NCI-H1436 (cell line): ENCODE results near the gene SYNE4.
A peak's percentile ranks its signal among the peaks of the same experiment; 100 is the strongest.

ENCODE experiments used
- DNase-seq: peaks from one replicate; lab custom pipeline; 2025; lab: John Stamatoyannopoulos, UW

SYNE4 gene

DNA sequence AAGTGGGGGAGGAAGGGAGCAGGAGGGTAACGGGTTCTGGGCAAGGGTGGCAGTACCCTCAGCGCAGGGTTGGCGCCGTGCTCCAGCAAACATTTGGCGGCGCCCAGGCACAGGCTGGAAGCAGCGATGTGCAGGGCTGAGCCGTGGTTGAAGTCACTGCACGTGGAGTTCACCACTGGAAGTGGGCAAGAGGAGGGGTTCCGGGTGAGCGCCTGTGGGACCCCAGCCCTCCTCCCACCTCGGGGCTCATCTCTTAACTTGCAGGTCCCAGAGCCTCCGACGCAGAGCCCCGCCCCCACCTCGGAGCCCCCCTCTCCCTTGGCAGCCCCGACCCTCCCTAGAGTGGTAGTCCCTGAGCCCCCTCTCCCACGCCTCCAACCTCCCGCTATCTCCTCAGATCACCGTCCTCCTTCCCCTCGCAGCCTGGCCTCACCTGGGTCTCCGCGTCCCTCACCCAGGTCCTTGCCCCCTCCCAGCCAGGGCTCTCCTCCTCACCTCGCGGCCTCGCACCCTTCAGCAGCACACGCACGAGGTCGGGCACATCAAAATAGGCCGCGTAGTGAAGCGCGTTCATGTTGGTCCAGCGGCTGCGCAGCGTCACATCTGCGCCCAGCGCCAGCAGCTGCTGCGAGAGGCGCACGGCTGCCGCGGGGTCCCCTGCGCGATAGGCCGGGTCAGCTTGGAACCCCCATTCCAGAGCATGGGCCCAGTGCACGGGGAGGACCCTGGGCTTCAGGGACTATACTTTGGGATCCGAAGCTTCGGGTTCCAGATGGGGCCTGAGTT is 17.7 kb upstream of the SYNE4 start:
- DNase-seq = no peak

DNA sequence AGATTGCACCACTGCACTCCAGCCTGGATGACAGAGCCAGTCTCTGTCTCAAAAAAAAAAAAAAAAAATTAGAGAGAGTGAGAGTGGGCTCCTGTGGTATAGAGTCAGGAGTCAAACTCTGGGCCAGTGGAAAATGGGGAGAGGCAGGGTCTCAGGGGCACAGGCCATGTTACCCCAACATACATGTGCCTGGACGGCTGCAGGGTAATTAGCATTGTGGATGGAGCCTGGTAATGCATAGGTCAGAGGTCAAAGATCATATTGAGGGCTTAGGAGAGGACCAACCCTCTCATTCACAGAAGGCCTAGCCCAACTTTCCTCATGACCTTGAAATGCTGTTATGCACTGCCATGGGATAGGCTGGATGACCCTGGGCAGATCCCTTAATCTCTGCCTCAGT is 16.9 kb upstream of the SYNE4 start:
- no peak for DNase-seq

GRCh38 chr19:36023432-36023831 is 14.8 kb upstream of the SYNE4 start:
- no peak for DNase-seq

DNA sequence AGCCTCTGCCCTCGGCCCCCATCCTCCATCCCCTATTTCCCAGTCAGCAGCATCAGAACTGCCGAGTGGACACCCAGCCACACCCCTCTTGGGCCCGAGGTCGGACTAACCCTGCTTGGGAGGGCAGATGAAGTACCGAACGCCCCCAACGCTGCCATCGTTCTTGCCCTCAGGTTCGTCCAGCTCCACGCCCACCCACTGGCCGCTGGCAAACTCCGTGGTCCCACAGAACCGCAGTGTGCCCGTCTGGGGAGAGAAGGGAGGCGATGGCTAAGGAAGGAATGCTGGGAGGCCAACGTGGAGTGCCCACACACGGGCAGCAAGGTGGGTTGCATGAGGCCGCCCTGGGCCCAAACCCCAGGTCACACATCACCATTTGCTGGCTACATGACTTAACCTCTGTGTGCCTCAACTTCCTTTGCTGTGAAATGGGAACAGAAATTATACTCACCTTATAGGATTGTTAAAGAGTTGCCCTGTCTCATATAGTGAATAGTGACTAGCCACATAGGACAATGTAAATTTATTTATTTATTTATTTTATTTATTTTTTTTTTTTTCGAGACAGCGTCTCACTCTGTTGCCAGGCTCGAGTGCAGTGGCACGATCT is 10.6 kb upstream of the SYNE4 start:
- no peak for DNase-seq

- peak; percentile 99 for DNase-seq
These were observed 5.7 kb upstream of the SYNE4 start, which contains the start of gene ALKBH6 for GRCh38 chr19:36014012-36014924. Gene ALKBH6, minus strand, starts transcription at chr19:36014213. Its CDS starts 816 bp downstream, at chr19:36013397.

DNA sequence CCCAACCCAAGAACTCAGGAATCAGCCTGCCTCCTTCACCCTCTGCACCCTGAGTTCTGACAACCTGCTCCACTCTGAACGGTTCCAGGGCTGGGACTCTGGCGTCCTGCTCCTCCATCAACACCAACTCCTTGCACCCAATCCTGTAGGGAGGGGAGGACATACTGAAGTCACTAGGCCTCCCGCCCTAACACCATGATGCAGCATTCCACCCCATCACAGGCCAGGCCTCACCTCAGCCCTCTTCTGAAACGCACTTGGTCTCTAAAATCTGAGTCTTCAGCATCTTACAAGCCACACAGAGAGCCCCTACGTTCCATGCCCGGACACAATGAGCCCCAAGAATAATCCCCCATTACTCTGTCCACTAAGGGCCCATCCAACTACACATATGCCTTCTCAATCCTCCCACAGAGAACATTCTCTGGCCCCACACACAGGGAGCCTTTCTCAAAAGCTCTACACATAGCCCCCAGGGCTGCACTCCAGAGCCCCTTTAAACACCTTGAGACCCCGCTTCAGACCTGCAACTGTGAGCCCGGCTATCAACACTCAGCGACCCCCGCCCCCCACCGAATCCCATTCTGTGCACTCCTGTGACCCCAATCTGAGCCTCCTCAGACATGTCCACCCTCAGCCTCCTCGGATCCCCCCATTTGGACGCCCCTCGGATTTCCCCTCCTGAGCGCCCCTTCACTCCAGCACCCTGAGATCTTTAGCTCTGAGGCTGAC is 4.8 kb upstream of the SYNE4 start:
- no peak for DNase-seq

DNA sequence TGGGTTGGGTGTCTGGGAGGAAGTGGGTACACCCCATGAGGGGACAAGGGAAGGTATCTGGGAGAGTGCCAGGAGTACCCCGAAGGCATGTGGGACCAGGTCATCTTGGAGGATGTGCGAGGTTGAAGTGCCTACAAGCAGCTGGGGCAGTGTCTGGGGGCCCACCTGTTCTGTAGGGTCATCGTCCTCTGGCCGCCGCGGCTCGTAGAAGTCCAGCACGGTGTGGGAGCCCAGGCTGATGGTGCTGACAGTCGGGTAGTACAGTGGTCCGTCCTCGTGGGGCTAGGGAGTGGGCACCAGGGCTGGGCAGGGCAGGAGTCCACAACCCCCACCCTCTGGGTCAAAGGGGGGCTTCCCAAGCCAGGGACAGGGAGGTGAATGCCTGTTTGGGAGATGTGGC is 1.8 kb upstream of the SYNE4 start:
- DNase-seq = no peak

GRCh38 chr19:36009633-36010379 is 1.2 kb upstream of the SYNE4 start:
- no peak for DNase-seq

- peak; percentile 41 for DNase-seq
These were observed 607 bp upstream of the SYNE4 start for GRCh38 chr19:36009220-36009619.

DNA sequence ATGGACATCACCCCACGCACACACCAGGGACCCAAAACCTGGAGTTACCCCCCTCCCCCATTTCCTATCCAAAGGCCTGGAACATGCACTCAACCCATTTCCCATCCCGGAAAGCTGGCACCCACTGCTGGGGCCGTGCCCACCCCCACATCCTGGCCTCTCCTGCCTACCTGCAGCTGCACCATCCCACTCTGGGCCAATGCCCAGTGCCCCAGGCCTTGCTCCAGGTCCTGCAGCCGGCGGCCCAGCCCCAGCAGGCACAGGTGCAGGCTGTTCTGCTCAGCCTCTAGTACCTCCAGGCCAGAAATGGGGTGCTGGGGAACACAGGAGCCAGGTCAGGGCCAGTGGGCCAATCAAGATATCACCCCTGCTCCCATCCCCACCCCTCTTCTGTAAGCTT is 1.7 kb downstream of the SYNE4 start:
- no peak for DNase-seq

GRCh38 chr19:36003284-36003683 is 5.3 kb downstream of the SYNE4 start:
- DNase-seq = no peak

DNA sequence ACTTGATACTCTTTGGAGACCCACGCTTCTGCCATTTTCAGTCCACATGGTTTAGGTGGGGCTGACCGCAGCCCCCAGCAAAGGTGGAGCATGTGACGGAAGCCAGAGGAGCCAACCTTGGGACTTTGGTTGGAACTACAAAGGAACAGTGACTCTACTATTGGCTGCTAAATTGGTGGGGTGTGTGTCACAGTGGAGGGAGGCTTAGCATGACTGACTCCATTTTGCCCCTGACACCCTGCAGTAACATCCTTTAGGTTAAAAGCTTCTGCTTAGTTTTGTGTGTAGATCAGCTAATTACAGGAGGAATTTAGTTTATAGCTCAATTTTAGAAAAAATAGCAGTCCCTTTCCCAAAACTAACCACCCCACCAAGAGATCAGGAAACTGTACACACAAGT is 7.0 kb downstream of the SYNE4 start:
- DNase-seq = no peak

DNA sequence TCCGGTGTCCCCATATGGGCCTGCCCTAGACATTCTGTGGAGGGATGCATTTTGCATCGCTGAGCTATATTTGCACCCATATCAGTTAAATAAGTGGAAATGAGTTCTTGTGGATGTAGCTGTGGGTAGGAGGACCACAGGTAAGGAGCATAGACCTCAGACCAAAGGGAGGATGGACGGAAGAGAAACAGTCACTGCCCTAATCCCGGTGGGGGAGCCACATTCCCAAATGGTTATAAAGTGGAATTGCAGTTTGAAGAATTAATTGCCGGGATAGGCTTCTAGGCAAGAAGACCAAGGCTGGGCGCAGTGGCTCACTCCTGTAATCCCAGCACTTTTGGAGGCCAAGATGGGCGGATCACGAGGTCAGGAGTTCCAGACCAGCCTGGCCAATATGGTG is 11.8 kb downstream of the SYNE4 start:
- no peak for DNase-seq

DNA sequence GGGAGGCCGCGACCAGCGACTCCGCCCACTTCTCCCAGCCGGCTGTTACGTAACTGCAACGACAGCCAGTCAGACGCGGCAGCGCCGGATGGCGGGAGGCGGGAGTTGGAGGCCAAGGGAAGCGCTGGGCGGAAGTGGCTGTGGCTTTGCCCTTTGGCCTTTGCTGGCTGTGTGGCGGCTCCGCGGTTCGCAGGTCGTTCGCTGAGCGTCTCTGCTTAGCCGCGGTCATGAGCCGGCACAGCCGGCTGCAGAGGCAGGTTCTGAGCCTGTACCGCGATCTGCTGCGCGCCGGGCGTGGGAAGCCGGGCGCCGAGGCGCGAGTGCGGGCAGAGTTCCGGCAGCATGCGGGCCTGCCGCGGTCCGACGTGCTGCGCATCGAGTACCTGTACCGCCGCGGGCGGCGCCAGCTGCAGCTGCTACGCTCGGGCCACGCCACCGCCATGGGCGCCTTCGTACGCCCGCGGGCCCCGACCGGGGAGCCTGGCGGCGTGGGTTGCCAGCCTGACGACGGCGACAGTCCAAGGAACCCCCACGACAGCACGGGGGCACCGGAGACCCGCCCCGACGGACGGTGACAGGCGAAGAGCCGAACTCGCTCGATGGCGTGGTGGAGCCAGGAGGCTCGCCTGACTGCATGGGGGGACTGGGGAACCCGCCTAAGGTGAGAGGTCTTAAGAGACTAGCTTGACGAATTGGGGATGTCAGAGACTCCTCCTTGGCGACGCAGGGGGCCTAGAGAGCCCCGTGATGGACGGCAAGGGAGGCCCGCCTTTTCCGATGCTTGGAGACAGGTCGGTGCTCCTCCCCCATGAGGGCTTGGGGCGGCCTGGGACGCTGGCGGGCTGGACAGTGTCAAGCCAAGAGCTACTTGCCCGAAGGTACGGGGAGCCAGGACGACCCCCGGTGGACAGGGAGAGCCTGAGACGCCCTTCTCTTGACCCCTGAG is 13.3 kb downstream of the SYNE4 start, which contains the start of gene SDHAF1:
TSS of gene SDHAF1 (plus strand) at position 141 of the 946 bp plus-strand sequence. CDS start at position 228, 87 bp downstream.
- DNase-seq = peak; percentile 88

GRCh38 chr19:35993923-35994598 is 14.6 kb downstream of the SYNE4 start:
- DNase-seq = no peak

- no peak for DNase-seq
These were observed 15.5 kb downstream of the SYNE4 start for GRCh38 chr19:35992907-35993765.

- DNase-seq = no peak
These were observed 16.7 kb downstream of the SYNE4 start for GRCh38 chr19:35991731-35992450.
